ENCODE data around the gene LONRF2.

Gene LONRF2

DNA sequence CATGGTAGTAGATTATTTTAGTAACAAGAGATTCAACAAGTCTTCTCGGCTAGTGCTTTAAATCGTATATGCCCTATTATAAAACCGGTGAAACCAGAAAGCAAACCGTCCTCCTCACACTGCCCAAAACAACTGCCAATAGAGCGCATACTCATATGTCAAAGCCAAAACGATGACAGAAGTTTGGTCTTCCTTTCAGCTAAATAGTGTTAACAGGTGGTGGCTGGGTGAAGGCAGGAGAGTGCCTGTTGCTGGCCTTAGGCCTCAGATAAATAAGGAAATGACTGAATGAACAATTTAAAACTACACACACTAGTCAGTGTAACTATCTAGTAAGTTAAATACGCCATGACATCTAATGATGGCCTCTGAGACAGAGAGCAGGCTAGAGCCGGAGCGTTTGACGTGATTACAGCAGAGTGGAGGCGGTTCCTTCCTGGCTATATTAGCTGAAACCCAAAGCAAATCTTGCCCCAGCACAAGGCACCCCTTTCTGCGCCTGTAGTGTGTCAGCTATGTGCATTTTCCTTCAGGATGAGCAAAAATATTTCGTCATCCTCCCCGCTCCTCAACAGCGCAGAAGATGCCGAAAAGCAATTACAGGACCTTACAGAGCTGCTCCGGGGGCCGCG, 1.6 kb downstream of the LONRF2 start:
- DNase-seq (ENCODE audit: low read depth), result no peak
- H3K4me3 ChIP-seq (ENCODE audit: low read length), result no peak overlapping the region
- TF ChIP-seq, protein P1, sequence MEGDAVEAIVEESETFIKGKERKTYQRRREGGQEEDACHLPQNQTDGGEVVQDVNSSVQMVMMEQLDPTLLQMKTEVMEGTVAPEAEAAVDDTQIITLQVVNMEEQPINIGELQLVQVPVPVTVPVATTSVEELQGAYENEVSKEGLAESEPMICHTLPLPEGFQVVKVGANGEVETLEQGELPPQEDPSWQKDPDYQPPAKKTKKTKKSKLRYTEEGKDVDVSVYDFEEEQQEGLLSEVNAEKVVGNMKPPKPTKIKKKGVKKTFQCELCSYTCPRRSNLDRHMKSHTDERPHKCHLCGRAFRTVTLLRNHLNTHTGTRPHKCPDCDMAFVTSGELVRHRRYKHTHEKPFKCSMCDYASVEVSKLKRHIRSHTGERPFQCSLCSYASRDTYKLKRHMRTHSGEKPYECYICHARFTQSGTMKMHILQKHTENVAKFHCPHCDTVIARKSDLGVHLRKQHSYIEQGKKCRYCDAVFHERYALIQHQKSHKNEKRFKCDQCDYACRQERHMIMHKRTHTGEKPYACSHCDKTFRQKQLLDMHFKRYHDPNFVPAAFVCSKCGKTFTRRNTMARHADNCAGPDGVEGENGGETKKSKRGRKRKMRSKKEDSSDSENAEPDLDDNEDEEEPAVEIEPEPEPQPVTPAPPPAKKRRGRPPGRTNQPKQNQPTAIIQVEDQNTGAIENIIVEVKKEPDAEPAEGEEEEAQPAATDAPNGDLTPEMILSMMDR (IDR thresholded peaks at IDR 0.05; ENCODE audit: insufficient read depth, low read depth, low read length, missing control alignments), result no peak

DNA sequence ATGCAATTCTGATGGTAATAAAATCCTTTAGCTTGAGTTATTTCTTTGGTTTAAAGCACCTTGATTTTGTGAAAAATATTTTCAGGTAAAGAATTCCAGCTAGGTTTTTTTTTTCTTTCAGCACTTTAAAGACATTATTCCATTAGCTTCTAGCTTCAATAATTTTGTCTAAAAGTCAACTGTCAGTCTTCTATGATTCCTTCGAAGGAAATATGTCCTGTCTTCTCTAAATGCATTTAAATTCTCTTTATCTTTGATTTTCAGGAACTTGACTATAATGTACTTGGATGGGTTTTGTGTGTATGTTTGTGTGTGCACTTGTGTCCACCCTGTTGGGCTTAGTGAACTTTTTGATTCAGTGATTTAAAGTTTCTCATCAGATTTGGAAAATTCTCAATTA, 4.7 kb downstream of the LONRF2 start:
- no peak for DNase-seq (ENCODE audit: low read depth)
- TF ChIP-seq, protein P1 (IDR thresholded peaks at IDR 0.05; ENCODE audit: insufficient read depth, low read depth, low read length, missing control alignments), result no peak
- no peak overlapping the region for H3K4me3 ChIP-seq (ENCODE audit: low read length)

DNA sequence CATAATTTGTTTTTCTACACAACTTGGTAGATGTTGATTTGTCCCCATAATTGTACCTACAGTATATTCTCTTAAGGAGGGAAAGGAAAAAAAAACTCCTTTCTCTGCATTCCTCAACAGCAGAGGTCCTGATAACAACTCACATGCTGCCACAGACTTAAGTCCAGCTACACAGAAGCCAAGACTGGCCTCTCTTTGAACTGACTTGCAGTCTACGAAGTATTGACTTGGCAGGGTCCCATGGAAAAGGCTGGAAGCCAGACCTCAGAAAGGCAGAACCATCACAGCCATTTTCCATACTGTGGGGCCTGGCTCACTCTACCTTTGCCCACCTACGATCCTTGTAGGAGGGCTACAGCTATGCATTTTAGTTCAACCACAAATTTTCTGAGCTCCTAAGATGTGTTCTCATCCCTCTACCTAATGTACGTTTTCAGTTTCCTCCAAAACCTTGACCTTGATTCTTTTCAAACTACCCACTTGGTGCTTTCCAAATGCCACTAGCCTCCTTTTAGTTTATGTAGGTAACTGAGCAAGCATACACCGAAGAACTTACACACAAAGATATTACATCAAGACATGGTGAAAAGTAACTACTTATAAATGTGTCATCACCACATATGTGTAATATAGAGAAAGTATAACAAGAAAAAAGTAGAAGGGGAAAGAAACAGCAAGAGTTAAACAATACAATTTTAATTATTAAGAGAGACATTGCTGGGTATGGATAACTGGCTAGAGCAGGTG, 12.2 kb downstream of the LONRF2 start:
- TF ChIP-seq, protein P1 (IDR thresholded peaks at IDR 0.05; ENCODE audit: insufficient read depth, low read depth, low read length, missing control alignments), result no peak
- no peak for DNase-seq (ENCODE audit: low read depth)
- no peak overlapping the region for H3K4me3 ChIP-seq (ENCODE audit: low read length)

DNA sequence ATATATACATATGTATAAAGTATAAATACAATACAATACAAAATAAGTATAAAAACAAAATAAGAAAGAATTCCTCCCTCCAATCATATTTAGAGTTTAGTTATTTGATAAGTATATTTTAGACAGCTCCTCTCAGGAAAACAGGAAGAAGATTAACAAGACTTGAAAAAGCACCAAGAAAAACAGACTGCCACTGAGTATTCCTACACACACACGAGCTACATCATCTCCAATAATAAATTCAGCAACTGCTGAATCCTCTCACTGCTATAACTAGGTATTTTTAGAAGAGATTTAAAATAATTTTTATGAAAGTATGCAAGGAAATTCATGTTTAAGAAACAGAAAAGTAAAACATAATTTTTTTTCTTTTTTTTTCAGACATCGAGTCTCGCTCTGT, 13.0 kb downstream of the LONRF2 start:
- no peak for DNase-seq (ENCODE audit: low read depth)
- TF ChIP-seq, protein P1 (IDR thresholded peaks at IDR 0.05; ENCODE audit: insufficient read depth, low read depth, low read length, missing control alignments), result no peak
- no peak overlapping the region for H3K4me3 ChIP-seq (ENCODE audit: low read length)

DNA sequence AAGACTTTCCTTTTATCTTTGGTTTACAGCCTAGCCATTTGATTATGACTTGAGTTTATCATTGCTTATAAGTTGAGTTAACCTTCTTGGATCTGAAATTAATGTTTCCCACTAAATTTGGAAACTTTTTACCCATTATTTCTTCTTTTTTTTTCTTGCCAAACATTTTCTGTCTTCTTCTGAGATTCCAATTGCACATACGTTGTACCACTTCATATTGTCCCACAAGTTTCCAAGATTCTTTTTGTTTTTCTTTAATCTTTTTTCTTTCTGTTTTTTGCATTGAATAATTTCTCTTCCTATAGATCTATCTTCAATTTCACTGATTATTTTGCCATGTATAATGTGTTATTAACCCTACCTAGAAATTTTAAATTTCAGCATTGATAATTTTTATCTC, 18.6 kb downstream of the LONRF2 start:
- no peak for DNase-seq (ENCODE audit: low read depth)
- no peak overlapping the region for H3K4me3 ChIP-seq (ENCODE audit: low read length)
- TF ChIP-seq, protein P1 (IDR thresholded peaks at IDR 0.05; ENCODE audit: insufficient read depth, low read depth, low read length, missing control alignments), result no peak

DNA sequence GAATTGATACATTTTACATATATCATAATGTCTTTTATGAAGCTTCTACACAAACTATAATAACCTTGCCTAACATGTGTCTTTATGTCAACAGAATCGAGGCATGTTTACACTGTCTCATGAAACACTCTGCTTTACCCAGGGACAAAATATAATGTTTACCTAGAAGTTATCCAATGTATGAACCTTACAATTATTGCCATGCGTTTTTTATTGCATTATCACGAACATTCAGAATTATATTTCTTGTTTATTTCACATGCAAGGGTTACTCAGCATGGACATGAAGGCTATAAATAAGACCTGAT, 19.8 kb downstream of the LONRF2 start:
- TF ChIP-seq, protein P1 (IDR thresholded peaks at IDR 0.05; ENCODE audit: insufficient read depth, low read depth, low read length, missing control alignments), result no peak
- no peak for DNase-seq (ENCODE audit: low read depth)
- no peak overlapping the region for H3K4me3 ChIP-seq (ENCODE audit: low read length)

Data from epithelial cell of esophagus (primary cell).